NCI-H1048 (cell line): Measurements from ENCODE around the gene AGPAT3.

Experiments used
- DNase-seq: peaks from one replicate; lab custom pipeline; 2025; lab: John Stamatoyannopoulos, UW

AGPAT3 gene

GRCh38 chr21:43907751-43908150 is 42.7 kb downstream of the AGPAT3 start:
- DNase-seq, result no peak

- no peak for DNase-seq
These were observed 43.1 kb downstream of the AGPAT3 start for GRCh38 chr21:43908167-43908566.

GRCh38 chr21:43909741-43910400 is 44.8 kb downstream of the AGPAT3 start:
- no peak for DNase-seq

GRCh38 chr21:43910460-43910859 is 45.4 kb downstream of the AGPAT3 start:
- DNase-seq, result no peak

GRCh38 chr21:43911015-43911934 is 46.3 kb downstream of the AGPAT3 start:
- DNase-seq, result no peak

GRCh38 chr21:43911935-43912487 is 47.0 kb downstream of the AGPAT3 start:
- no peak for DNase-seq

- no peak for DNase-seq
These were observed 47.5 kb downstream of the AGPAT3 start for GRCh38 chr21:43912500-43912899.

GRCh38 chr21:43912910-43913309 is 47.9 kb downstream of the AGPAT3 start:
- DNase-seq, result no peak

GRCh38 chr21:43913928-43914327 is 48.9 kb downstream of the AGPAT3 start:
- no peak for DNase-seq

- no peak for DNase-seq
These were observed 51.1 kb downstream of the AGPAT3 start for GRCh38 chr21:43916076-43916475.

- DNase-seq, result no peak
These were observed 51.9 kb downstream of the AGPAT3 start for GRCh38 chr21:43916691-43917514.

GRCh38 chr21:43917515-43918384 is 52.7 kb downstream of the AGPAT3 start:
- no peak for DNase-seq

GRCh38 chr21:43918385-43918947 is 53.4 kb downstream of the AGPAT3 start:
- no peak for DNase-seq

GRCh38 chr21:43919283-43919682 is 54.3 kb downstream of the AGPAT3 start:
- DNase-seq, result no peak

GRCh38 chr21:43919871-43920801 is 55.1 kb downstream of the AGPAT3 start:
- DNase-seq, result no peak

- no peak for DNase-seq
These were observed 56.6 kb downstream of the AGPAT3 start for GRCh38 chr21:43921571-43921978.

- DNase-seq, result no peak
These were observed 57.2 kb downstream of the AGPAT3 start for GRCh38 chr21:43921979-43922945.

- DNase-seq, result no peak
These were observed 57.9 kb downstream of the AGPAT3 start for GRCh38 chr21:43922949-43923348.
